ENCODE measurements around the gene SLC2A6. TPM values are rescaled to one million over a fixed set of nuclear protein-coding genes. Genes with fewer than 3 reads are reported as not detected.

Gene SLC2A6
- total and polyA plus RNA-seq, 4 experiments from 2014 or later, result 0.41 to 2.5 (median 1.4) TPM

DNA sequence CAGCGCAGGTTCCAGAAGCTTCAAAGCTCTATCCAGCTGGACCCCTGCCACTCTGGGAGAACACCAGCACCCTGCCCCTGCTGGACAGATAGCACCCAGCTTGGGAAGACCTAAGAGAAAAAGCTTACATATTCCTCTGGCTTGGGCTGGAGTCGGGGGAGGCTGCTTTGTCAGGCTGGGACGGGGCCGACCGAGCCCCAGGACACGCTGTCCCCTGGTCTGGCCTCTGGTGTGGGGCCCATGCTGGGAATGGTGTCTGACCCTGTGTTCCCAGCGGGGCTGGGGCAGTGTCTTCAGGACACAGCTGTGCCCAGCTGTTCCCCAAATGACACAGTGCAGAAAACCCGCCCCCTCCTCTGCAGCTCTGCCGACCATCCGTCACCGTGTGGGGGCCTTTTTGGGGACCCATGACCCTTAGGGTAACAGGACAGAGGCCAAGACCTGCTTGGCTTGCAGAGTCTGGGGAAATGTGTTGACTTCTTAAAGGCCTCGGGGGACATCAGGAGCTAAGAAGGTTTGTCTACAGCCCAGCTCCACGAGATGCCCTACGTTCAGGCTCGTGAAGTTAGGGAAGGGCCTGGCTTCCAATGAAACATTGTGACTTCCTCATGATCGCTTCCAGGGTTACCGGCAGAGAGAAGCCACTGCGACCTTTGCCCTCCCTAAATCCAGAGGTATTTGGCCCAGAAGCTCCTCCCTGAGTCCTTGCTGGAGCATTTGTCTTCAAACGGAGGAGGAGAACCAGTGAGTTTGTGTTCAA, 20.4 kb upstream of the SLC2A6 start:
- H3K27me3 Mint-ChIP-seq, result peaks cover 14 to 17% of the 10 kb centered on the region in 2 donors
- peaks cover 0 to 4% of the 10 kb centered on the region in 2 donors for H3K36me3 Mint-ChIP-seq
- Histone ChIP-seq H3K4me1 (ENCODE audit: insufficient read depth, low read length) (no peaks in the 10 kb centered on the region), H3K9me3 (ENCODE audit: control insufficient read depth in 1 of 2, low read length in 2 of 2) (peaks cover 0 to 4% of the 10 kb centered on the region in 2 donors), H3K27me3 (ENCODE audit: insufficient read depth, low read length) (no peaks in the 10 kb centered on the region), H3K4me3 (ENCODE audit: low read length in 2 of 2) (no peak overlapping the region), H3K27ac (ENCODE audit: low read depth, low read length) (no peak overlapping the region), H3K36me3 (ENCODE audit: insufficient read depth, low read length) (no peaks in the 10 kb centered on the region)
- intact Hi-C loops (cut with micrococcal nuclease), result no loop called here
- DNase-seq, result no peak
- POLR2A ChIA-PET (ENCODE audit: partially characterized antibody), result no interaction called here
- no peak overlapping the region for H3K27ac Mint-ChIP-seq
- peaks cover 0 to 35% (median 22%) of the 10 kb centered on the region in 8 donors for H3K9me3 Mint-ChIP-seq
- H3K4me1 Mint-ChIP-seq, result no peaks in the 10 kb centered on the region
- H3K4me3 Mint-ChIP-seq, result no peak overlapping the region
- CTCF ChIA-PET (ENCODE audit: partially characterized antibody), result no interaction called here

DNA sequence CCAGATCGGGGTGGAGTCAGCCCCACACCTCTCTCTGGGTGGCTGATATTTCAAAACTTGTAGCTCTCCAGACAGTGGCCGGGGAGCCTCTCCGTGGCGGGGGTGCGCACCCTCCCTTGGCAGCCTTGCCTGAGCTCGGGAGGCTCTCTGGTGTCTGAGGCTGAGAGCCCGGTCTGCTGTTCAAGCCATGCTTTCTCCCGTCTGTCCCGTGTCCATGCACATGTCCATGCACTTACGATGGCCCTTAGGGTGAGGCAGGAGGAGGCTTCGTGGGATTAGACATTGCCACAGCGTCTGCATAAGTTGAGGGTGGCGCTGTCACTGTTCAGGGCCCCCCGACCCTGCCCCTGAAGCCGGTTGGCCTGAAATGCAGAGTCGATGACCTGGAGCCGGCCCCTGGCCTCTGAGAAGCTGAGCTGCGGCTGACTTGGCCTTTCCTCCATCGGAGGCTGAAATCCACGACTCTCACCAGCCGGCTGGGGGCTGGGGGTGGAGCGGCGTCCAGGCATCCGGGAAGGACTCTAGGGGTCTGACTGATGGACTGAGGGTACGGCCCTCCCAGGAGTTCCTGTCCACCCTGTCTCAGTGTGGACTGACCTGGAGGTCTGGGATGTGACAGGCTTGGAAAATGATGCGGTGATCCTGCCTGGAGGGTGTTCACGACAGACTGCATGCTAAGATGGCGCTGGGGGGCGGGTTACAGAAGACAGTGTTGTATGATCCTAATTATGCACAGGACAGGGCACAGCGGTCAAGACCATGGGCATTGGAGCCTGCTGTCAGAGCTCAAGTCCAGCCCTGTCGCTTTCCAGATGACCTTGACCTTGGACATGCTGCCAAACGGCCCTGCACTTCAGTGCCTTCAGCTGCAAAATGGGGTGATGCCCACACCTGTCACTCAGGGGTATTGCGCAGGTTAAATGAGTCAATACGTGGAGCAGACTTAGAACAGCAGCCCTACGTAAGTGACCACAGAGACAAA, 18.3 kb upstream of the SLC2A6 start:
- CTCF ChIA-PET (ENCODE audit: partially characterized antibody), result interaction anchor here (2.0 kb wide), 1 partner anchor 10 kb away, joined by 10 read pairs; no protein-coding TSS in a partner anchor
- Mint-ChIP-seq H3K9me3 (peaks cover 0 to 20% (median 14%) of the 10 kb centered on the region in 8 donors), H3K4me1 (no peaks in the 10 kb centered on the region), H3K36me3 (peaks cover 0 to 4% of the 10 kb centered on the region in 2 donors), H3K4me3 (no peak overlapping the region), H3K27me3 (peaks cover 9 to 11% of the 10 kb centered on the region in 2 donors), H3K27ac (no peak overlapping the region)
- no peaks in the 10 kb centered on the region for H3K27me3 ChIP-seq (ENCODE audit: insufficient read depth, low read length)
- POLR2A ChIA-PET (ENCODE audit: partially characterized antibody), result no interaction called here
- H3K4me1 ChIP-seq (ENCODE audit: insufficient read depth, low read length), result no peaks in the 10 kb centered on the region
- peaks cover 0 to 1% of the 10 kb centered on the region in 2 donors for H3K9me3 ChIP-seq (ENCODE audit: control insufficient read depth in 1 of 2, low read length in 2 of 2)
- H3K36me3 ChIP-seq (ENCODE audit: insufficient read depth, low read length), result no peaks in the 10 kb centered on the region
- H3K4me3 ChIP-seq (ENCODE audit: low read length in 2 of 2), result no peak overlapping the region
- no peak for DNase-seq
- intact Hi-C loops (cut with micrococcal nuclease), result no loop called here
- no peak overlapping the region for H3K27ac ChIP-seq (ENCODE audit: low read depth, low read length)

- Mint-ChIP-seq H3K27ac (no peak overlapping the region), H3K4me3 (no peak overlapping the region), H3K9me3 (peaks cover 0 to 5% (median under 1%) of the 10 kb centered on the region in 8 donors), H3K36me3 (no peaks in the 10 kb centered on the region), H3K27me3 (peaks cover 8 to 11% of the 10 kb centered on the region in 2 donors), H3K4me1 (no peaks in the 10 kb centered on the region)
- DNase-seq, result no peak
- Histone ChIP-seq H3K27ac (ENCODE audit: low read depth, low read length) (no peak overlapping the region), H3K36me3 (ENCODE audit: insufficient read depth, low read length) (no peaks in the 10 kb centered on the region), H3K4me1 (ENCODE audit: insufficient read depth, low read length) (no peaks in the 10 kb centered on the region), H3K27me3 (ENCODE audit: insufficient read depth, low read length) (no peaks in the 10 kb centered on the region), H3K9me3 (ENCODE audit: control insufficient read depth in 1 of 2, low read length in 2 of 2) (no peaks in the 10 kb centered on the region), H3K4me3 (ENCODE audit: low read length in 2 of 2) (no peak overlapping the region)
- POLR2A ChIA-PET (ENCODE audit: partially characterized antibody), result no interaction called here
- CTCF ChIA-PET (ENCODE audit: partially characterized antibody), result interaction anchor here (0.7 to 2.0 kb wide), 4 partner anchors 9 to 393 kb away, joined by 3 to 11 read pairs (median 7); no protein-coding TSS in a partner anchor
- intact Hi-C loops (cut with micrococcal nuclease), result no loop called here
These were observed 16.7 kb upstream of the SLC2A6 start for GRCh38 chr9:133495327-133496293.

- H3K4me3 ChIP-seq (ENCODE audit: low read length in 2 of 2), result no peak overlapping the region
- H3K27ac Mint-ChIP-seq, result no peak overlapping the region
- no peaks in the 10 kb centered on the region for H3K4me1 ChIP-seq (ENCODE audit: insufficient read depth, low read length)
- no peaks in the 10 kb centered on the region for H3K9me3 Mint-ChIP-seq
- H3K36me3 Mint-ChIP-seq, result no peaks in the 10 kb centered on the region
- no peaks in the 10 kb centered on the region for H3K9me3 ChIP-seq (ENCODE audit: control insufficient read depth in 1 of 2, low read length in 2 of 2)
- DNase-seq, result no peak
- peaks cover 5 to 9% of the 10 kb centered on the region in 2 donors for H3K27me3 Mint-ChIP-seq
- no peak overlapping the region for H3K4me3 Mint-ChIP-seq
- intact Hi-C loops (cut with micrococcal nuclease), result no loop called here
- no peaks in the 10 kb centered on the region for H3K4me1 Mint-ChIP-seq
- POLR2A ChIA-PET (ENCODE audit: partially characterized antibody), result no interaction called here
- H3K27ac ChIP-seq (ENCODE audit: low read depth, low read length), result no peak overlapping the region
- CTCF ChIA-PET (ENCODE audit: partially characterized antibody), result interaction anchor here (1.1 to 2.0 kb wide), 4 partner anchors 8 to 316 kb away, joined by 3 to 11 read pairs (median 6); no protein-coding TSS in a partner anchor
- no peaks in the 10 kb centered on the region for H3K36me3 ChIP-seq (ENCODE audit: insufficient read depth, low read length)
- no peaks in the 10 kb centered on the region for H3K27me3 ChIP-seq (ENCODE audit: insufficient read depth, low read length)
These were observed 15.9 kb upstream of the SLC2A6 start for GRCh38 chr9:133494636-133495326.

DNA sequence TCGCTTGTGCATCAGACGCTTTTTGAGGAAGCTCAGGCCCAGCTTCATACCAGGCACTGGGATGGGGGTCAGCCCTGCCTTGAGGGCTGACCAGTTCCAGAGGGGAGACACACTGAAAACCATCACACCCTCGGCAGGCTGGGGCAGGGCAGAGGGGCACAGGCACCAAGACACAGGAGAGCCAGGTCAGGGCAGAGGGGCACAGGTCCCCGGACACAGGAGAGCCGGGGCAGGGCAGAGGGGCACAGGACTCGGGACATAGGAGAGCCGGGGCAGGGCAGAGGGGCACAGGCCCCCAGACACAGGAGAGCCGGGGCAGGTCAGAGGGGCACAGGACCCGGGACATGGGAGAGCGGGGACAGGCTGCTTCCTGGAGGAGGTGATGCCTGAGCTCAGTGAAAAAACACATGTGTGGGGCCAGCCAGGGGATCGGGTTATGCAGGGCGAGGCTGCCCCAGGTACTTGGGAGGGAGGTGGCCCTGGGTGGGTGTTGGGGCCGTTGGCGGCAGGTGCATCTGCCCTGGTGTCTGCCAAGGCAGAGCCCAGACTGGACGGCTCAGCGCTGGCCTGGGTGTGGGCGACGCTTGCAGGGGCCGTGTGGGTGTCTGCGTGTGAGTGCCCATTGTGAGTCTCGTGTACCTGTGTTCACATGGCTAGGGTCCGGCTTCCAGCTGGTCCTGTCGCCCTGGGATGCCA, 15.1 kb upstream of the SLC2A6 start:
- CTCF ChIA-PET (ENCODE audit: partially characterized antibody), result interaction anchor here (1.3 kb wide), 1 partner anchor 255 kb away, joined by 3 read pairs; no protein-coding TSS in a partner anchor
- DNase-seq, result no peak
- H3K36me3 ChIP-seq (ENCODE audit: insufficient read depth, low read length), result no peaks in the 10 kb centered on the region
- Mint-ChIP-seq H3K9me3 (no peaks in the 10 kb centered on the region), H3K27me3 (peaks cover 7 to 14% of the 10 kb centered on the region in 2 donors), H3K36me3 (no peaks in the 10 kb centered on the region), H3K4me1 (no peaks in the 10 kb centered on the region), H3K27ac (no peak overlapping the region), H3K4me3 (no peak overlapping the region)
- H3K27ac ChIP-seq (ENCODE audit: low read depth, low read length), result no peak overlapping the region
- no peaks in the 10 kb centered on the region for H3K4me1 ChIP-seq (ENCODE audit: insufficient read depth, low read length)
- POLR2A ChIA-PET (ENCODE audit: partially characterized antibody), result no interaction called here
- intact Hi-C loops (cut with micrococcal nuclease), result no loop called here
- H3K27me3 ChIP-seq (ENCODE audit: insufficient read depth, low read length), result no peaks in the 10 kb centered on the region
- H3K9me3 ChIP-seq (ENCODE audit: control insufficient read depth in 1 of 2, low read length in 2 of 2), result no peaks in the 10 kb centered on the region
- H3K4me3 ChIP-seq (ENCODE audit: low read length in 2 of 2), result no peak overlapping the region

DNA sequence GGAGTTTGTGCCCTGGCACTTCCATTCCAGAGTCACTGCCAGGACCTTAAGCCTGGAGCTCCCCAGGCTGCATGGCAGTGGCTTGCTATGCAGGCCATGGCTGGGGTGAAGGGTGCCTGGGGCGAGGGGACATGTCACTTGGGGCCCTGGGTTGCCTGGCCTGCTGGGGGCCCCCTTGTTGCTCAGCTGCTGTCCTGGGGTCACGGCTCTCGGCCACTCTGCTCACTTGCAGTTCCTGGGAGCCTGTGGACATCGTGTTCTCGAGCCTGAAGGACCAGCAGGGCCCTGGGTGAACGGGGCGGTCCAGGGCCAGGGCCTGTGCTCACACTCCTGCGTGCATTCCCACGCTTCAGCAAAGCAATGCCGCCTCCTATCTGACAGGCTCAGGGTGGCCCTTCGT, 14.5 kb upstream of the SLC2A6 start:
- Histone ChIP-seq H3K27ac (ENCODE audit: low read depth, low read length) (no peak overlapping the region), H3K4me3 (ENCODE audit: low read length in 2 of 2) (no peak overlapping the region), H3K9me3 (ENCODE audit: control insufficient read depth in 1 of 2, low read length in 2 of 2) (no peaks in the 10 kb centered on the region), H3K4me1 (ENCODE audit: insufficient read depth, low read length) (no peaks in the 10 kb centered on the region), H3K27me3 (ENCODE audit: insufficient read depth, low read length) (no peaks in the 10 kb centered on the region), H3K36me3 (ENCODE audit: insufficient read depth, low read length) (no peaks in the 10 kb centered on the region)
- H3K9me3 Mint-ChIP-seq, result no peaks in the 10 kb centered on the region
- H3K27ac Mint-ChIP-seq, result no peak overlapping the region
- CTCF ChIA-PET (ENCODE audit: partially characterized antibody), result interaction anchor here (1.3 kb wide), 1 partner anchor 254 kb away, joined by 3 read pairs; no protein-coding TSS in a partner anchor
- H3K36me3 Mint-ChIP-seq, result no peaks in the 10 kb centered on the region
- POLR2A ChIA-PET (ENCODE audit: partially characterized antibody), result no interaction called here
- peaks cover 7 to 12% of the 10 kb centered on the region in 2 donors for H3K27me3 Mint-ChIP-seq
- no peaks in the 10 kb centered on the region for H3K4me1 Mint-ChIP-seq
- intact Hi-C loops (cut with micrococcal nuclease), result no loop called here
- H3K4me3 Mint-ChIP-seq, result no peak overlapping the region
- DNase-seq, result no peak

Data from CD4-positive, alpha-beta memory T cell (primary cell).